HG03575 (cell line): ENCODE measurements around the gene CYS1.
A peak's percentile ranks its signal among the peaks of the same experiment; 100 is the strongest.
"Not testable (repeated sequence)": the region's sequence is repeated elsewhere in the genome, so short reads cannot be mapped to it uniquely, and the experiment has no call there.

Experiments
- ATAC-seq: cut with Tn5 transposase; IDR thresholded peaks from one replicate; pipeline ENCODE4 v1.9.1; 2021; ENCODE audit not compliant: unreplicated experiment, insufficient number of reproducible peaks, low FRiP score; ENCODE audit errors: extremely low read depth

The CYS1 gene, protein sequence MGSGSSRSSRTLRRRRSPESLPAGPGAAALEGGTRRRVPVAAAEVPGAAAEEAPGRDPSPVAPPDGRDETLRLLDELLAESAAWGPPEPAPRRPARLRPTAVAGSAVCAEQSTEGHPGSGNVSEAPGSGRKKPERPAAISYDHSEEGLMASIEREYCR

GRCh38 chr2:10079870-10080535, at the start of gene CYS1:
Gene CYS1 (minus strand): TSS chr2:10080411. CDS start chr2:10080223, 188 bp downstream.
- no peak for ATAC-seq

DNA sequence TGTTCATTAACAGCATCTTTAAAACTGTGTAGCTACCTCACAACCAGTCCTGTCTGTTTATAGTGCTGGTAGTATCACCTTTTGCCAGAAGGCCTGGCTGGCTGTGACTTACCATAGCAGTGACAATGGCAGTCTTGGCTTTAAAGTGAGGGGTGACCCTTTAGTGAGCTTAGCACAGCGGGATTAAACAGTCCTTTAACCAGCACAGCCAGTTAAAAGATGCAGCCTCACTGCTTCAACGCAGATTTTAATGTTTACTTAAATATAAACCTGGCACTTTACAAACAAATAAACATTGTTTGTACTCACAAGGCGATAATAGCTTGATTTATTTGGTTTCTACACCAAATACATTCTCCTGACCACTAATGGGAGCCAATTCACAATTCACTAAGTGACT, 49.3 kb upstream of the CYS1 start:
- ATAC-seq, result no peak

- ATAC-seq, result no peak
These were observed 48.2 kb upstream of the CYS1 start for GRCh38 chr2:10128420-10128819.

GRCh38 chr2:10126632-10127026, 46.4 kb upstream of the CYS1 start:
- no peak for ATAC-seq

DNA sequence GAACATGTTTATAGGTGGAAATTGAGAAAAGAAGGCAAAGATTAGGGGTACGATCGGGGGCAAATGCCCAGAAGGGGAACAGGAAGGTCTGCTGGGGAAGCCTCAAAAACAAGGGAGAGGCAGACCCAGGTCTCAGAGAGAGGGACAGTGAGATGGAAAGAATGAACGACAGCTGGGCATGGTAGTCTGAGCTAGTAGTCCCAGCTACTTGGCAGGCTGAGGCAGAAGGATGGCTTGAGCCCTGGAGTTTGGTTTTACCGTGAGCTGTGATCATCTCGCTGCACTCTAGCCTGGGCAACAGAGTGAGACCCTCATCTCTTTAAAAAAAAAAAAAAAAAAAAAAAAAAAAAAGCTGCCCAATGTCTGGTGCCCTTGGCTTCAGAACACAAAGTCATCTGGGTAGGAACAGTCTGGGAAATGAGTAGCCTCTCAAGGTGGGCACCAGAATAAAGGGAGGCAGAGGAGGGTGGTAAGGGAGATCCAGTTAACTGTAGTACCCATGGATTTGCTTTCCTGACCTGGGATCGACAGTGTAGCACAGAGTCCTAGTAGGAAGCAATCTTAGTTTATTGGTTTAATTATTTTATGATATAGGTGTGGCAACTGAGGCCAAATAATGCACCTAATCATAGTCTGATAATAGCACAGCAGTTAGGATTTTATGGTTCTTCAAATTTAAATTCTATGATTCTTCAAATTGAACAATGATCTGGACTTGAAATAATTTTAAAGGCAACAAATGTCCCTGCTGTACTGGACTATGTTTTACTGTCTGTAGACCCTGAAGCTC, 45.8 kb upstream of the CYS1 start:
- ATAC-seq, result no peak

DNA sequence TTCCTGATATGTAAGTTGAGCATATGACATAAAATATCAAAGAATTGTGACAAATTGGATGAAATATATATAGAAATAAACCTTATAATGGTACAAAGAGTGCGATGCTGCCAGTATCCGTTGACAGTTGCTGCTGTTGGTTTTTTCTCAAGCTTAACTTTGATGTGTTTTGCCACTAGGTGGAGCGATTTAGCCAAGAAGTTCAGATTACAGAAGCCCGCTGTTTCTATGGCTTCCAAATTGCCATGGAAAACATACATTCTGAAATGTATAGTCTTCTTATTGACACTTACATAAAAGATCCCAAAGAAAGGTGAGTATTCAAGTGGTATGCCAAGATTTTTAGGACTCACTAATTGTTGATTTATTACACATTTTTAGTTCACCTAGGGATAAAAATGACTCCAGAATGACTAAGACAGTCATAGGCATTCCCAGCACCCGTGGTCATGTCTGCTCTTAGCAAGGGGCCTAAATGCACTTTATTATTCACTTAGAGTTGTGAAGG, 44.4 kb upstream of the CYS1 start:
- no peak for ATAC-seq

DNA sequence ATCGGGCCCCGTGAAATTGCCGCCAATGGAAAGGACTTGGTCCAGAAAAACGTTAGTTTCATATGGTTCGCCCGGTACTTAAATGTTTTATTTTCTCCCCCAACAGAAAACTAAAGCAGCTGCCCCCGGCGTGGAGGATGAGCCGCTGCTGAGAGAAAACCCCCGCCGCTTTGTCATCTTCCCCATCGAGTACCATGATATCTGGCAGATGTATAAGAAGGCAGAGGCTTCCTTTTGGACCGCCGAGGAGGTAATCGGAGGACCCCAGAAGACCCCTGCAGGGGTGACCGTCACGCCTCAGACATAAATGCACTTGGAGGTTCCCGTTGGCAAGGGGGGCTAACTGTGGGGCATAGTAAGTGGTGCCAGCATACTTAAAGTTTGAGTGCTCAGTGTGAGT, 43.1 kb upstream of the CYS1 start:
- ATAC-seq, result no peak

GRCh38 chr2:10122500-10123280, 42.5 kb upstream of the CYS1 start, which contains the start of gene RRM2:
Gene RRM2 (plus strand): TSS chr2:10122739. CDS start chr2:10122799, 60 bp downstream.
- ATAC-seq, result peak; percentile 41

- no peak for ATAC-seq
These were observed 40.8 kb upstream of the CYS1 start for GRCh38 chr2:10120877-10121574.

- no peak for ATAC-seq
These were observed 40.1 kb upstream of the CYS1 start for GRCh38 chr2:10120158-10120876.

DNA sequence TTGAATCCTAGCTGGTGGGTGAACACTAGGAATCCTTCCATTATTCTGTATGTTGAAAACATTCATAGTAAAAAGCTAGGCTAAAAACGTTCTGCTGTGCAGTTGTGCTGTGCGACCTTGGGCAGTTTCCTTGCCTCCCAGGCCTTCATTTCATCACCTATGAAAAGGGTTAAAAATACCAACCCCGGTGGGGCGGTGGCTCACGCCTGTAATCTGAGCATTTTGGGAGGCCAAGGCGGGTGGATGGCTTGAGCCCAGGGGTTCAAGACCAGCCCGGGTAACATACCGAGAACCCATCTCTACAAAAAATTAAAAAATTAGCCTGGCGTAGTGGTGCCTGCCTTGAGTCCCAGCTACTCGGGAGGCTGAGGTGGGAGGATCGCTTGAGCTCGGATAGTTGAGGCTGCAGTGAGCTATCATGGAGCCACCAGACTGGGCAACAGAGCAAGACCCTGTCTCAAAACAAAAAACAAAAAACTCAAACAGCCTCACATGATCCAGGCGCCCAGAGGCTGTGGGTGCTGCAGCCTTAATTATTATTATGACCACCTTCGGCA, 39.5 kb upstream of the CYS1 start:
- no peak for ATAC-seq

- ATAC-seq, result no peak
These were observed 38.8 kb upstream of the CYS1 start for GRCh38 chr2:10119027-10119325.

DNA sequence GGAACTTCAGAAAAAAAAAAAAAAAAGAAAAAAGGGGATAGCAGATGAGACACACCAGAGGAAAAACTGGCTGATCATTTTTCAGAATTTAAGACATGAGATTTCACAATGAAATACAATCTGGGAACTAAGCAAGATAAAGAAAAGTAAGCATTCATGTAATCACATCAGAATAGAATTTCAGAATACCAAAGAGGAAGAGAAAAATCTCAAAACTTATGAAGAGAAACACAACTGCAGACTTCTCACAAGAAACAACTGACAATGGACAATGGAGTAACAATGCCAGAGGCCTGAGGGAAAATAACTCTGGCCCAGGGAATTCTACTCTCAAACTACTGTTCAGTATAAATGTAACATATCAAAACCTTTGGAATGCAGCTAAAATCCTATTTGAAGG, 29.1 kb upstream of the CYS1 start:
- no peak for ATAC-seq

GRCh38 chr2:10104906-10105305, 24.7 kb upstream of the CYS1 start:
- not testable (repeated sequence) for ATAC-seq

DNA sequence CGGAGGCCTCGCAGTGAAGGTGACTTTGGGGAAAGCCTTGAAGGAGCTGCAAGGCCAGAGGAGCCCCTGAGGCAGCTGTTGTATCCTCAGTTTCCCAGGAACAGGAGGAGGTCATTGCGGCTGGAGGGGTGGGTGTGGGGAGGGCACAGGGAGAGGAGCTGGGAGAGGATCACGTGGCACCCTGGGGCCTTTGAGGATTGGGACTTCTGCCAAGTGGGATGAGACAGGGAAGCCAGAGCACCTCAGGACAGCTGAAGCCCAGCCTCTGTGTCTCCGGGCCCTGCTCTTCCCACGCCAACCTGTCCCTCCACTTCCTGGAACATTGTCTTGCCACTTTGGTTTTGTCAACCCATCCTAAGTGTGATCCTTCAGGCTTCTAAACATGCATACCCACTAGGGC, 23.0 kb upstream of the CYS1 start:
- ATAC-seq, result no peak

- no peak for ATAC-seq
These were observed 21.3 kb upstream of the CYS1 start for GRCh38 chr2:10101491-10101890.

- no peak for ATAC-seq
These were observed 17.3 kb upstream of the CYS1 start for GRCh38 chr2:10097352-10098148.
